GM12878 (cell line): ENCODE data around the gene HOXC9.

Experiments
- CBX3 ChIP-seq: fragments of 200-600 bp; sonication (generic); IDR thresholded peaks from 2 replicates; pipeline ENCODE4 v1.6.1; 2016; ENCODE audit warnings: low read depth, borderline replicate concordance
- EZH2 ChIP-seq: IDR thresholded peaks from 2 replicates; pipeline ENCODE4 v1.6.1; 2012; ENCODE audit warnings: low read depth, mild to moderate bottlenecking, control low read depth, inconsistent platforms, low read length, borderline replicate concordance; ENCODE audit not compliant: control insufficient read depth
- POLR2A ChIP-seq: IDR thresholded peaks from 2 replicates; pipeline ENCODE4 v1.6.1; 2011; ENCODE audit warnings: low read depth, mild to moderate bottlenecking, low read length
- TCF12 ChIP-seq: IDR thresholded peaks from 2 replicates; pipeline ENCODE4 v1.6.1; 2011; ENCODE audit warnings: low read depth, mild to moderate bottlenecking, low read length
- TF ChIP-seq, protein P1 (sequence below), 3 experiments: IDR thresholded peaks in 2 of 3; conservative IDR thresholded peaks in 1 of 3; 2 replicates each; pipeline ENCODE4 v1.5.1; 2011; ENCODE audit warnings: low read depth in 3 of 3, low read length in 3 of 3, mild to moderate bottlenecking in 3 of 3, control low read depth in 2 of 3, moderate library complexity in 2 of 3, inconsistent platforms in 1 of 3, mixed read lengths in 1 of 3; ENCODE audit not compliant: control insufficient read depth in 2 of 3, insufficient read depth in 1 of 3; ENCODE audit errors: extremely low read depth in 1 of 3
- TF ChIP-seq, protein P2 (sequence below): fragments of 450-650 bp; formaldehyde crosslinking; IDR thresholded peaks from 2 replicates; pipeline ENCODE4 v1.4.0; 2022; ENCODE audit warnings: mild to moderate bottlenecking, moderate library complexity

GRCh38 chr12:53967421-53967925 is 32.5 kb upstream of the HOXC9 start:
- TF ChIP-seq EZH2: no peak
- TF ChIP-seq, protein P1, sequence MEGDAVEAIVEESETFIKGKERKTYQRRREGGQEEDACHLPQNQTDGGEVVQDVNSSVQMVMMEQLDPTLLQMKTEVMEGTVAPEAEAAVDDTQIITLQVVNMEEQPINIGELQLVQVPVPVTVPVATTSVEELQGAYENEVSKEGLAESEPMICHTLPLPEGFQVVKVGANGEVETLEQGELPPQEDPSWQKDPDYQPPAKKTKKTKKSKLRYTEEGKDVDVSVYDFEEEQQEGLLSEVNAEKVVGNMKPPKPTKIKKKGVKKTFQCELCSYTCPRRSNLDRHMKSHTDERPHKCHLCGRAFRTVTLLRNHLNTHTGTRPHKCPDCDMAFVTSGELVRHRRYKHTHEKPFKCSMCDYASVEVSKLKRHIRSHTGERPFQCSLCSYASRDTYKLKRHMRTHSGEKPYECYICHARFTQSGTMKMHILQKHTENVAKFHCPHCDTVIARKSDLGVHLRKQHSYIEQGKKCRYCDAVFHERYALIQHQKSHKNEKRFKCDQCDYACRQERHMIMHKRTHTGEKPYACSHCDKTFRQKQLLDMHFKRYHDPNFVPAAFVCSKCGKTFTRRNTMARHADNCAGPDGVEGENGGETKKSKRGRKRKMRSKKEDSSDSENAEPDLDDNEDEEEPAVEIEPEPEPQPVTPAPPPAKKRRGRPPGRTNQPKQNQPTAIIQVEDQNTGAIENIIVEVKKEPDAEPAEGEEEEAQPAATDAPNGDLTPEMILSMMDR (IDR thresholded peaks at IDR 0.05 in 2 of 3, conservative IDR thresholded peaks at IDR 0.05 in 1 of 3; ENCODE audit: control insufficient read depth in 2 of 3, extremely low read depth in 1 of 3, insufficient read depth in 1 of 3, low read depth in 3 of 3, low read length in 3 of 3): no peak
- TF ChIP-seq, protein P2, sequence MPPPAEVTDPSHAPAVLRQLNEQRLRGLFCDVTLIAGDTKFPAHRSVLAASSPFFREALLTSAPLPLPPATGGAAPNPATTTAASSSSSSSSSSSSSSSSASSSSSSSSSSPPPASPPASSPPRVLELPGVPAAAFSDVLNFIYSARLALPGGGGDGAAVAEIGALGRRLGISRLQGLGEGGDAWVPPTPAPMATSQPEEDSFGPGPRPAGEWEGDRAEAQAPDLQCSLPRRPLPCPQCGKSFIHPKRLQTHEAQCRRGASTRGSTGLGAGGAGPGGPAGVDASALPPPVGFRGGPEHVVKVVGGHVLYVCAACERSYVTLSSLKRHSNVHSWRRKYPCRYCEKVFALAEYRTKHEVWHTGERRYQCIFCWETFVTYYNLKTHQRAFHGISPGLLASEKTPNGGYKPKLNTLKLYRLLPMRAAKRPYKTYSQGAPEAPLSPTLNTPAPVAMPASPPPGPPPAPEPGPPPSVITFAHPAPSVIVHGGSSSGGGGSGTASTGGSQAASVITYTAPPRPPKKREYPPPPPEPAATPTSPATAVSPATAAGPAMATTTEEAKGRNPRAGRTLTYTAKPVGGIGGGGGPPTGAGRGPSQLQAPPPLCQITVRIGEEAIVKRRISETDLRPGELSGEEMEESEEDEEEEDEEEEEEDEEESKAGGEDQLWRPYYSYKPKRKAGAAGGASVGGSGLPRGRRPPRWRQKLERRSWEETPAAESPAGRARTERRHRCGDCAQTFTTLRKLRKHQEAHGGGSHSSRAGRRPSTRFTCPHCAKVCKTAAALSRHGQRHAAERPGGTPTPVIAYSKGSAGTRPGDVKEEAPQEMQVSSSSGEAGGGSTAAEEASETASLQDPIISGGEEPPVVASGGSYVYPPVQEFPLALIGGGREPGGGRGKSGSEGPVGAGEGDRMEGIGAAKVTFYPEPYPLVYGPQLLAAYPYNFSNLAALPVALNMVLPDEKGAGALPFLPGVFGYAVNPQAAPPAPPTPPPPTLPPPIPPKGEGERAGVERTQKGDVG (CRISPR knock-in tag): no peak
- no peak for TF ChIP-seq POLR2A
- no peak for TF ChIP-seq TCF12
- TF ChIP-seq CBX3: no peak
